ENCODE measurements around the gene PARP8.
"Not testable (repeated sequence)": the region's sequence is repeated elsewhere in the genome, so short reads cannot be mapped to it uniquely, and the experiment has no call there.

The PARP8 gene

GRCh38 chr5:50767588-50767987, 101.2 kb downstream of the PARP8 start:
- Histone ChIP-seq H3K36me3 (ENCODE audit: insufficient read depth, low read length) (peaks cover 67% of the 10 kb centered on the region), H3K9me3 (ENCODE audit: low read length) (0 out of 2 replicates have a peak, but pooled peaks cover 3% of the 10 kb centered on the region), H3K27me3 (ENCODE audit: insufficient read depth, low read length) (no peaks in the 10 kb centered on the region), H3K4me3 (ENCODE audit: low read depth, low read length, poor library complexity, severe bottlenecking) (no peak overlapping the region), H3K79me2 (ENCODE audit: insufficient read depth, low read length) (no peaks in the 10 kb centered on the region), H3K4me1 (ENCODE audit: insufficient read depth, low read length, severe bottlenecking) (peaks cover 18% of the 10 kb centered on the region), H3F3A (ENCODE audit: insufficient read depth, low read length) (no peaks in the 10 kb centered on the region), H3K4me2 (ENCODE audit: low read length) (no peak overlapping the region), H3K9me2 (ENCODE audit: low read depth, low read length) (no peaks in the 10 kb centered on the region), H2AFZ (ENCODE audit: low read length) (no peak overlapping the region), H4K20me1 (ENCODE audit: insufficient read depth, low read length) (no peaks in the 10 kb centered on the region), H3K9ac (ENCODE audit: low read length) (no peak overlapping the region), H3K27ac (ENCODE audit: low read depth, low read length, poor library complexity, severe bottlenecking) (no peak overlapping the region)
- TF ChIP-seq EZH2 (IDR thresholded peaks at IDR 0.05; ENCODE audit: borderline replicate concordance, low read length) = no peak
- no peak for TF ChIP-seq CTCF (IDR thresholded peaks at IDR 0.05; ENCODE audit: low read length)

DNA sequence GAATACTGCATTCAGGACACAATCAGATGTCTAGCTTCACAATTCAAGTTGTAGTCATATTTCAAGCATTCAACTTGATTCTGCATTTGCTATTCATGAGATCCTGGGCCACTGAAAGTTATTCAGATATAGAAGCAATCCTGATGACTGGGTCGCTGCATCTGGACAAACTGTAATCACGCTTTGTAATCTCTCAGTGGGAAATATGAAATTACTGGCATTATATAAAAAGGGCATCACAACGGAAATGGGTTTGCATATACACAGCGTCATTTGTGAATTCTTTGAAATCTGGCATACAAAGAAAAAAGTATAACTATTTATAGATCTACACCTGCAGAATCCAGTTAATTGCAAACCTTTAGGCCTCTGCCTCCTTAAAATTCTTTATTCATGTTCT, 102.2 kb downstream of the PARP8 start:
- Histone ChIP-seq H3K27ac (ENCODE audit: low read depth, low read length, poor library complexity, severe bottlenecking) (no peak overlapping the region), H3F3A (ENCODE audit: insufficient read depth, low read length) (no peaks in the 10 kb centered on the region), H3K9me3 (ENCODE audit: low read length) (peaks cover 10% of the 10 kb centered on the region; the same call in 1 of the 2 replicates), H3K4me2 (ENCODE audit: low read length) (no peak overlapping the region), H3K4me1 (ENCODE audit: insufficient read depth, low read length, severe bottlenecking) (peaks cover 18% of the 10 kb centered on the region), H3K79me2 (ENCODE audit: insufficient read depth, low read length) (no peaks in the 10 kb centered on the region), H3K27me3 (ENCODE audit: insufficient read depth, low read length) (no peaks in the 10 kb centered on the region), H2AFZ (ENCODE audit: low read length) (no peak overlapping the region), H3K36me3 (ENCODE audit: insufficient read depth, low read length) (peaks cover 66% of the 10 kb centered on the region), H3K4me3 (ENCODE audit: low read depth, low read length, poor library complexity, severe bottlenecking) (no peak overlapping the region), H4K20me1 (ENCODE audit: insufficient read depth, low read length) (no peaks in the 10 kb centered on the region), H3K9ac (ENCODE audit: low read length) (no peak overlapping the region), H3K9me2 (ENCODE audit: low read depth, low read length) (no peaks in the 10 kb centered on the region)
- no peak for TF ChIP-seq EZH2 (IDR thresholded peaks at IDR 0.05; ENCODE audit: borderline replicate concordance, low read length)
- TF ChIP-seq CTCF (IDR thresholded peaks at IDR 0.05; ENCODE audit: low read length) = no peak

GRCh38 chr5:50770441-50770840, 104.0 kb downstream of the PARP8 start:
- Histone ChIP-seq H3K9ac (ENCODE audit: low read length) (no peak overlapping the region), H3K9me3 (ENCODE audit: low read length) (peaks cover 10% of the 10 kb centered on the region; the same call in 1 of the 2 replicates), H3K27ac (ENCODE audit: low read depth, low read length, poor library complexity, severe bottlenecking) (no peak overlapping the region), H3K4me2 (ENCODE audit: low read length) (no peak overlapping the region), H3K36me3 (ENCODE audit: insufficient read depth, low read length) (peaks cover 60% of the 10 kb centered on the region), H3K27me3 (ENCODE audit: insufficient read depth, low read length) (no peaks in the 10 kb centered on the region), H2AFZ (ENCODE audit: low read length) (no peak overlapping the region), H3K4me1 (ENCODE audit: insufficient read depth, low read length, severe bottlenecking) (peaks cover 18% of the 10 kb centered on the region), H3K79me2 (ENCODE audit: insufficient read depth, low read length) (no peaks in the 10 kb centered on the region), H4K20me1 (ENCODE audit: insufficient read depth, low read length) (no peaks in the 10 kb centered on the region), H3K4me3 (ENCODE audit: low read depth, low read length, poor library complexity, severe bottlenecking) (no peak overlapping the region), H3F3A (ENCODE audit: insufficient read depth, low read length) (no peaks in the 10 kb centered on the region), H3K9me2 (ENCODE audit: low read depth, low read length) (no peaks in the 10 kb centered on the region)
- no peak for TF ChIP-seq CTCF (IDR thresholded peaks at IDR 0.05; ENCODE audit: low read length)
- TF ChIP-seq EZH2 (IDR thresholded peaks at IDR 0.05; ENCODE audit: borderline replicate concordance, low read length) = no peak

DNA sequence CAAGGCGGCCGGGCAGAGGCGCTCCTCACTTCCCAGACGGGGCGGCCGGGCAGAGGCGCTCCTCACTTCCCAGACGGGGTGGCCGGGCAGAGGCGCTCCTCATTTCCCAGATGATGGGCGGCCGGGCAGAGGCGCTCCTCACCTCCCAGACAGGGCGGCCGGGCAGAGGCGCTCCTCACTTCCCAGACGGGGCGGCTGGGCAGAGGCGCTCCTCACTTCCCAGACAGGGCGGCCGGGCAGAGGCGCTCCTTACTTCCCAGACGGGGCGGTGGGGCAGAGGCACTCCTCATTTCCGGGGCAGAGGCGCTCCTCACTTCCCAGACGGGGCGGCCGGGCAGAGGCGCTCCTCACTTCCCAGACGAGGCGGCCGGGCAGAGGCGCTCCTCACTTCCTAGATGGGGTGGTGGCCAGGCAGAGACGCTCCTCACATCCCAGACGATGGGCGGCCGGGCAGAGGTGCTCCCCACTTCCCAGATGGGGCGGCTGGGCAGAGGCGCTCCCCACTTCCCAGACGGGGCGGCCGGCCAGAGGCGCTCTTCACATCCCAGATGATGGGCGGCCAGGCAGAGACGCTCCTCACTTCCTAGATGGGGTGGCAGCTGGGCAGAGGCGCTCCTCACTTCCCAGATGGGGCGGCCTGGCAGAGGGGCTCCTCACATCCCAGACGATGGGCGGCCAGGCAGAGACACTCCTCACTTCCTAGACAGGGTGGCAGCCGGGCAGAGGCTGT, 108.2 kb downstream of the PARP8 start:
- not testable (repeated sequence) for H3K79me2 ChIP-seq (ENCODE audit: insufficient read depth, low read length); H3K27ac ChIP-seq (ENCODE audit: low read depth, low read length, poor library complexity, severe bottlenecking)
- H3K36me3 ChIP-seq (ENCODE audit: insufficient read depth, low read length) = peaks cover 65% of the 10 kb centered on the region

More for the DNA sequence above, 108.2 kb downstream of the PARP8 start:
- not testable (repeated sequence) for H3K4me3 ChIP-seq (ENCODE audit: low read depth, low read length, poor library complexity, severe bottlenecking); H3K9ac ChIP-seq (ENCODE audit: low read length); H4K20me1 ChIP-seq (ENCODE audit: insufficient read depth, low read length); H3F3A ChIP-seq (ENCODE audit: insufficient read depth, low read length); H3K4me1 ChIP-seq (ENCODE audit: insufficient read depth, low read length, severe bottlenecking); H3K4me2 ChIP-seq (ENCODE audit: low read length); H3K9me2 ChIP-seq (ENCODE audit: low read depth, low read length); H2AFZ ChIP-seq (ENCODE audit: low read length); H3K27me3 ChIP-seq (ENCODE audit: insufficient read depth, low read length)
- peaks cover 10% of the 10 kb centered on the region; the same call in 1 of the 2 replicates for H3K9me3 ChIP-seq (ENCODE audit: low read length)
